Trophoblast cell (in vitro differentiated cells and primary cell): ENCODE data around the gene PDGFA.

ENCODE experiments used
- DNase-seq, 2 donors: peaks; one replicate each; pipeline ENCODE4 v3.0.0-alpha.2; 2016
- H2AFZ ChIP-seq: 2 replicates; pipeline ENCODE4 v1.6.1; 2013; ENCODE audit warnings: low read length, moderate library complexity, mild to moderate bottlenecking; ENCODE audit not compliant: insufficient read depth, poor library complexity
- H2AK5ac ChIP-seq: 2 replicates; pipeline ENCODE4 v1.6.1; 2013; ENCODE audit warnings: mild to moderate bottlenecking, low read length
- H2BK120ac ChIP-seq: 2 replicates; pipeline ENCODE4 v1.6.1; 2013; ENCODE audit warnings: low read length, mild to moderate bottlenecking, moderate library complexity; ENCODE audit not compliant: insufficient read depth, poor library complexity
- H2BK12ac ChIP-seq: 2 replicates; pipeline ENCODE4 v1.6.1; 2013; ENCODE audit warnings: mild to moderate bottlenecking, low read length, moderate library complexity
- H2BK5ac ChIP-seq: 2 replicates; pipeline ENCODE4 v1.6.1; 2013; ENCODE audit warnings: low read length, low read depth, moderate library complexity, mild to moderate bottlenecking; ENCODE audit not compliant: poor library complexity
- H3K14ac ChIP-seq: 2 replicates; pipeline ENCODE4 v1.6.1; 2013; ENCODE audit warnings: mild to moderate bottlenecking, low read length
- H3K18ac ChIP-seq: 2 replicates; pipeline ENCODE4 v1.6.1; 2013; ENCODE audit warnings: mild to moderate bottlenecking, low read length
- H3K23ac ChIP-seq: 2 replicates; pipeline ENCODE4 v1.6.1; 2013; ENCODE audit warnings: low read length
- H3K27ac ChIP-seq: 2 replicates; pipeline ENCODE4 v1.5.1; 2013; ENCODE audit warnings: low read depth, mild to moderate bottlenecking, inconsistent platforms, low read length, moderate library complexity
- H3K27me3 ChIP-seq: 2 replicates; pipeline ENCODE4 v1.6.1; 2013; ENCODE audit warnings: inconsistent platforms, mild to moderate bottlenecking, low read length, moderate library complexity; ENCODE audit not compliant: insufficient read depth
- H3K36me3 ChIP-seq, 2 experiments: 1 replicate in 1 of 2; 2 replicates in 1 of 2; pipeline ENCODE4 v1.6.1; 2013; ENCODE audit warnings: low read length in 2 of 2, mild to moderate bottlenecking in 2 of 2, moderate library complexity in 1 of 2; ENCODE audit not compliant: insufficient read depth in 2 of 2, control insufficient read depth in 1 of 2
- H3K4ac ChIP-seq: 2 replicates; pipeline ENCODE4 v1.6.1; 2013; ENCODE audit warnings: low read depth, mild to moderate bottlenecking, low read length, moderate library complexity
- H3K4me1 ChIP-seq, 2 experiments: 1 replicate in 1 of 2; 2 replicates in 1 of 2; pipeline ENCODE4 v1.6.1; 2013; ENCODE audit warnings: low read length in 2 of 2, mild to moderate bottlenecking in 2 of 2, moderate library complexity in 1 of 2; ENCODE audit not compliant: insufficient read depth in 2 of 2, control insufficient read depth in 1 of 2
- H3K4me2 ChIP-seq: 2 replicates; pipeline ENCODE4 v1.6.1; 2013; ENCODE audit warnings: inconsistent platforms, mild to moderate bottlenecking, low read length, moderate library complexity
- H3K4me3 ChIP-seq: 2 replicates; pipeline ENCODE4 v1.5.1; 2013; ENCODE audit warnings: mild to moderate bottlenecking, low read depth, low read length, inconsistent platforms
- H3K79me1 ChIP-seq: one replicate; pipeline ENCODE4 v1.6.1; 2013; ENCODE audit warnings: low read length
- H3K79me2 ChIP-seq: 2 replicates; pipeline ENCODE4 v1.6.1; 2013; ENCODE audit warnings: low read length, mild to moderate bottlenecking; ENCODE audit not compliant: control insufficient read depth, insufficient read depth, poor library complexity
- H3K9ac ChIP-seq: 2 replicates; pipeline ENCODE4 v1.6.1; 2013; ENCODE audit warnings: mild to moderate bottlenecking, low read length
- H3K9me3 ChIP-seq: 2 replicates; pipeline ENCODE4 v1.6.1; 2013; ENCODE audit warnings: low read depth, mild to moderate bottlenecking, control low read depth, inconsistent platforms, low read length; ENCODE audit not compliant: insufficient read depth
- H4K12ac ChIP-seq: 2 replicates; pipeline ENCODE4 v1.6.1; 2013; ENCODE audit warnings: low read depth, mild to moderate bottlenecking, low read length, moderate library complexity
- H4K8ac ChIP-seq: 2 replicates; pipeline ENCODE4 v1.6.1; 2013; ENCODE audit warnings: low read depth, mild to moderate bottlenecking, low read length, moderate library complexity
- H4K91ac ChIP-seq: one replicate; pipeline ENCODE4 v1.6.1; 2013; ENCODE audit warnings: low read depth, mild to moderate bottlenecking, low read length, moderate library complexity
- WGBS: extraction: QIAGEN DNeasy Blood & Tissue Kit; methylation state at CpG from one replicate; pipeline ENCODE4 v1.1.7; 2013; ENCODE audit warnings: missing lambda C conversion rate; ENCODE audit not compliant: insufficient read length, insufficient coverage; ENCODE audit errors: extremely low coverage; 5-methylcytosine and 5-hydroxymethylcytosine counted together

PDGFA gene

GRCh38 chr7:450741-451140 lies 68.9 kb downstream of the PDGFA start:
- Histone ChIP-seq H3K36me3 (no peaks in the 10 kb centered on the region), H3K4me1 (peaks cover 12 to 16% of the 10 kb centered on the region in 2 experiments), H3K27me3 (peaks cover 2% of the 10 kb centered on the region), H3K4ac (no peak overlapping the region), H3K9ac (no peak overlapping the region), H3K79me1 (peaks cover 3% of the 10 kb centered on the region), H3K14ac (no peak overlapping the region), H3K9me3 (no peaks in the 10 kb centered on the region), H3K4me2 (no peak overlapping the region), H4K12ac (no peak overlapping the region), H2BK5ac (no peak overlapping the region), H2AK5ac (no peak overlapping the region), H2BK120ac (no peak overlapping the region), H2BK12ac (no peak overlapping the region), H3K79me2 (no peaks in the 10 kb centered on the region), H4K8ac (no peak overlapping the region), H3K23ac (no peak overlapping the region), H3K27ac (no peak overlapping the region), H3K4me3 (no peak overlapping the region), H2AFZ (no peak overlapping the region), H3K18ac (no peak overlapping the region), H4K91ac (no peak overlapping the region)
- DNase-seq: no peak
- no CpG with 5 or more reads among the region's 10 CpGs for WGBS

DNA sequence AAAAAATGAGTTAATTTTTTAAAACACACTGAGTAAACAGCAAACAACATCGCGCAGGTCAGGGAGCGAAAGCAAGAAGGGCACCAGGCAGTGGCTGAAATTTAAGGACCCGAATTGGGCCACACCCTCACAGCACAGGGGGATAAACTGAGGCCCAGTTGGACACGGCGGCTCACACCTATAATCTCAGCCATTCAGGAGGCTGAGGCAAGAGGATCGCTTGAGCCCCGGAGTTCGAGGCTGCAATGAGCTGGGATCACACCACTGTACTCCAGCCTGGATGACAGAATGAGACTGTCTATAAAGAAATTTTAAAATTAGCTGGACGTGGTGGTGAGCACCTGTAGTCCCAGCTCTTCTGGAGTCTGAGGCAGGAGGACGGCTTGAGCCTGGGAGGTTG lies 69.6 kb downstream of the PDGFA start:
- H3K79me1 ChIP-seq: peaks cover 6% of the 10 kb centered on the region
- no peak overlapping the region for H3K4me2 ChIP-seq
- H3K4me3 ChIP-seq: no peak overlapping the region
- no peak overlapping the region for H3K27ac ChIP-seq
- no peak overlapping the region for H3K9ac ChIP-seq
- peaks cover 2% of the 10 kb centered on the region for H3K27me3 ChIP-seq
- H3K4ac ChIP-seq: no peak overlapping the region
- H3K18ac ChIP-seq: no peak overlapping the region
- H3K4me1 ChIP-seq: peaks cover 14 to 16% of the 10 kb centered on the region in 2 experiments
- H2BK120ac ChIP-seq: no peak overlapping the region
- H3K23ac ChIP-seq: no peak overlapping the region
- H4K8ac ChIP-seq: no peak overlapping the region
- H4K91ac ChIP-seq: no peak overlapping the region
- H3K14ac ChIP-seq: no peak overlapping the region
- WGBS: no CpG with 5 or more reads among the region's 11 CpGs
- H2AFZ ChIP-seq: no peak overlapping the region
- H3K9me3 ChIP-seq: no peaks in the 10 kb centered on the region
- DNase-seq: no peak
- no peaks in the 10 kb centered on the region for H3K79me2 ChIP-seq
- no peak overlapping the region for H4K12ac ChIP-seq
- H2BK5ac ChIP-seq: no peak overlapping the region
- H2BK12ac ChIP-seq: no peak overlapping the region
- no peak overlapping the region for H2AK5ac ChIP-seq
- H3K36me3 ChIP-seq: no peaks in the 10 kb centered on the region

DNA sequence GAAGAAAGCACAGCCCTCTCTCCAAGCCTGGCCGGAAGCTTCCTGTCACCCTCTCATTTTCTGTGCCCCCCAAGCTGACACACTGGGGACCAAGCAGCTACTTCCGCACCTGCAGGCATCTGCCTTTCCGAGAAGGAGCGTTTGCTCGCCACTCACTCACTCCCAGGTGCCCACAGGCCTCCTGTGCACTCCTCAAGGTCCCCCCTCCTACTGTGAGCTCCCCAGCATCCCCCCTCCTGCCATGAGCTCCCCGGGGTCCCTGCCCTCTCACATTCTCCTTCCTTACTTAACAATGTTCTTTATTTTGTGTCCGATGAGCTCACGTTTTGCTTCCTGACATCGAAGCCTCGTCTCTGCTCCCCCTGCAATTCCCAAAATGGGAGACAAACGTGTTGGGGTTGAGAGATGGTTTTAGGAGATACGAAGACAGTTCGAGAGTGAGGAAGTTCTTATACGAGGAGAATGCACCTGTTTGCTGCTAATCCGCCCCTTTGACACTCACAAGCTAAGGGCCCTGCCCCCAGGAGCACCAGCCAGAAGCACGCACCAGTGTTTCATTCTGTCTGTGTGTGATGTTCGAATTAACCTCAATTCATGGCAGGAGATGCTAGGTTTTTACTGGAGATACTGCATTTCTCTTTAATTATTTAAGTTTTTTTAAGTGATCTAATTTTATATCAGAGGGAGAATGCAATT lies 70.2 kb downstream of the PDGFA start:
- Histone ChIP-seq H3K4me3 (no peak overlapping the region), H3K27ac (no peak overlapping the region), H3K4me2 (no peak overlapping the region), H3K9me3 (no peaks in the 10 kb centered on the region), H3K23ac (no peak overlapping the region), H2BK12ac (no peak overlapping the region), H3K79me1 (peaks cover 6% of the 10 kb centered on the region), H3K4ac (no peak overlapping the region), H3K27me3 (peaks cover 2% of the 10 kb centered on the region), H4K8ac (no peak overlapping the region), H2AFZ (no peak overlapping the region), H2BK5ac (no peak overlapping the region), H3K79me2 (no peaks in the 10 kb centered on the region), H4K91ac (no peak overlapping the region), H3K9ac (no peak overlapping the region), H2AK5ac (no peak overlapping the region), H3K14ac (no peak overlapping the region), H4K12ac (no peak overlapping the region), H3K4me1 (peaks cover 14 to 16% of the 10 kb centered on the region in 2 experiments), H3K18ac (no peak overlapping the region), H2BK120ac (no peak overlapping the region), H3K36me3 (no peaks in the 10 kb centered on the region)
- DNase-seq: no peak
- WGBS: no CpG with 5 or more reads among the region's 17 CpGs

GRCh38 chr7:447523-447922 lies 72.1 kb downstream of the PDGFA start:
- Histone ChIP-seq H3K27me3 (peaks cover 2% of the 10 kb centered on the region), H2BK12ac (no peak overlapping the region), H3K79me2 (no peaks in the 10 kb centered on the region), H3K23ac (no peak overlapping the region), H3K18ac (no peak overlapping the region), H3K4me1 (peaks cover 11 to 12% of the 10 kb centered on the region in 2 experiments), H3K36me3 (no peaks in the 10 kb centered on the region), H3K14ac (no peak overlapping the region), H3K9ac (no peak overlapping the region), H2BK5ac (no peak overlapping the region), H3K4me3 (no peak overlapping the region), H3K9me3 (peaks cover 4% of the 10 kb centered on the region), H3K27ac (no peak overlapping the region), H4K12ac (no peak overlapping the region), H2AK5ac (no peak overlapping the region), H3K4me2 (no peak overlapping the region), H3K79me1 (peaks cover 6% of the 10 kb centered on the region), H4K91ac (no peak overlapping the region), H4K8ac (no peak overlapping the region), H2AFZ (no peak overlapping the region), H3K4ac (no peak overlapping the region), H2BK120ac (no peak overlapping the region)
- no CpG with 5 or more reads among the region's 9 CpGs for WGBS
- DNase-seq: no peak
